Measurements from ENCODE around the gene ZNRF3.
"Not testable (repeated sequence)": the region's sequence is repeated elsewhere in the genome, so short reads cannot be mapped to it uniquely, and the experiment has no call there.

ZNRF3 gene

DNA sequence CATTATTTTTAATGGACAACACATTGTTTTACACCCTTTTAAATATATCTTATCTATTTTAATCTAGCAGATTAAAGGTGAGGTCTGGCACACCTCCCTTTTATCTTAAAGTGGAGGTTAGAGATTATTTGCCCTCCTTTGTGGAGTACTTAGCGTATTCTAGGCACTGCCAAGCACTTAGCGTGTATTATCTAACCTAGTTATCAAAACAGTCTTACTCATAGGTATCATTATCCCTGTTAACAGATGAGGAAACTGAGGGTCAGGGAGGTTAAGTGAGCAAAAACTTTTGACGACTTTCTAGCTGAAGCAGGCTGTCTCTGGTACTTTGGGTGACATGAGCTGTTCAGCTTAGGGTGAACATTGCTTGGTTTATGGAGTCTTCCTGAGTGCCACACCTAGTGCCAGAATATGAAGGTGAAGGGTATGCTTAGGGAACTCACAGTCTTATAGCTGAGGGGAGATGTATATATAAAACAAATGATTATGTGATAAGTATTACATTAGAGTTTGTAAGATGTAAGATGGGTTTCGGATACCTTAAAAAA is 55.0 kb downstream of the ZNRF3 start:
- CTCF ChIA-PET, result no interaction called here
- no peak for DNase-seq
- no peak overlapping the region for H3K27ac Mint-ChIP-seq
- H3K36me3 Mint-ChIP-seq, result no peaks in the 10 kb centered on the region
- H3K9me3 Mint-ChIP-seq, result no peaks in the 10 kb centered on the region
- H3K4me3 Mint-ChIP-seq, result no peak overlapping the region
- no peaks in the 10 kb centered on the region for H3K4me1 Mint-ChIP-seq
- H3K27me3 Mint-ChIP-seq, result peaks cover 85% of the 10 kb centered on the region

DNA sequence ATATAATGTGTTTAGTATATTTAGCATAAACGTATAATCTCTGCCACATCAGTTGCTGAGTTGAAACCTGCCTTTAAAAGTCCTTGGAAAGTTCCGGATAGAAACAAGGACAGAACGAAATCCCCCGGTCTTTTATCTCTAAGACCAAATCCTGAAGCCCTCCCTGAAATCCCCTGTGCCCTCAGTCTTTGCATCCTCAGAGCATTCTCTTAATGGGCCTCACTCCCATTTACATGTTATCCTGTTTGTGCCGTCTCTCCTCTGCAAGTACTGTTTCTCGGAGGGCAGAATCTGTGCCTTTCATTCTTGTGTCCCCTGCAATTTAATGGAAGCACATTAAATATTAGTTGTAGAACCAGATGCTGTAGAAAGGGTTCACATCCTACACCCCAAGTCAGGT is 56.0 kb downstream of the ZNRF3 start:
- H3K9me3 Mint-ChIP-seq, result no peaks in the 10 kb centered on the region
- H3K4me3 Mint-ChIP-seq, result no peak overlapping the region
- no peak for DNase-seq
- no peaks in the 10 kb centered on the region for H3K36me3 Mint-ChIP-seq
- H3K27me3 Mint-ChIP-seq, result peaks cover 86% of the 10 kb centered on the region
- no peak overlapping the region for H3K27ac Mint-ChIP-seq
- no peaks in the 10 kb centered on the region for H3K4me1 Mint-ChIP-seq
- CTCF ChIA-PET, result no interaction called here

DNA sequence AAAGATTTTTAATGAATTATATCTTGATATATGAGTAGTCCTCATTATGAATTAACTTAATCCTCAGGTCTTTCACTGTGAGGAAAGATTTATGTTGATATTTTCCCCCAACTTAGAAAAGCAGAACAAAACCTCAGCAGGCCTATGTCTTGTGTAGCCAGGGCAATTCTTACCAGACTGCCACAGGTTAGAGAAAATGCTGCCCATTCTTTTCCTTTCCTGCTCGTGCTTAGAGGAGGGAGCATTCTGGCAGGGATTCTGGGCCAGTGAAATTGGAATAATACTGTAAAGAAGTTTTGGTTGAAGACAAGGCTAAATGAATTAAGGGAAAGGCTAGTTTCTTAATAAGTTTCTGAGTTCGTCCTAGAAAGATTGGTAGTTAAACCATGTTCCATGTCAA is 56.6 kb downstream of the ZNRF3 start:
- CTCF ChIA-PET, result no interaction called here
- no peaks in the 10 kb centered on the region for H3K36me3 Mint-ChIP-seq
- peaks cover 90% of the 10 kb centered on the region for H3K27me3 Mint-ChIP-seq
- no peaks in the 10 kb centered on the region for H3K9me3 Mint-ChIP-seq
- H3K4me1 Mint-ChIP-seq, result no peaks in the 10 kb centered on the region
- no peak overlapping the region for H3K4me3 Mint-ChIP-seq
- no peak overlapping the region for H3K27ac Mint-ChIP-seq
- DNase-seq, result no peak

DNA sequence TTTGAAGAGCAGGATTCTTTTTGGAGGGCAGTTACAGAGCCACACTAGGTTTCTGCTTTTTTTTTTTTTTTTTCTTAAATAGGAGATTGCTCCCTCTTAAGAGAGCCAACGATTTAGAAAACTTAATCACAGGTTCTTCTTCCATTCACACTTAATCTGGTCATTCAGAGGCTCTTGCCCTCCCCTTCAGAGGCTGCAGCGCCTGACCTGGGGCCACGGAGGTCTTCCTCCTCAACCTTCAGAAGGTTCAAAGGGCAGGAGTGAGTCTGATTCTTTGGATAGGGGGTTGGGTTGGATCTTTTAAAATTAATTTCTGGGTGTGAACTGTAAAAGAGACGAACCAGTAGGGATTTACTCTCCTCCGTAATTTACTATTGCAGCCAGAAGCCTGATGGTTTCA is 57.1 kb downstream of the ZNRF3 start:
- Mint-ChIP-seq H3K4me3 (no peak overlapping the region), H3K36me3 (no peaks in the 10 kb centered on the region), H3K9me3 (no peaks in the 10 kb centered on the region), H3K4me1 (no peaks in the 10 kb centered on the region), H3K27me3 (peaks cover 90% of the 10 kb centered on the region), H3K27ac (no peak overlapping the region)
- DNase-seq, result no peak
- CTCF ChIA-PET, result no interaction called here

DNA sequence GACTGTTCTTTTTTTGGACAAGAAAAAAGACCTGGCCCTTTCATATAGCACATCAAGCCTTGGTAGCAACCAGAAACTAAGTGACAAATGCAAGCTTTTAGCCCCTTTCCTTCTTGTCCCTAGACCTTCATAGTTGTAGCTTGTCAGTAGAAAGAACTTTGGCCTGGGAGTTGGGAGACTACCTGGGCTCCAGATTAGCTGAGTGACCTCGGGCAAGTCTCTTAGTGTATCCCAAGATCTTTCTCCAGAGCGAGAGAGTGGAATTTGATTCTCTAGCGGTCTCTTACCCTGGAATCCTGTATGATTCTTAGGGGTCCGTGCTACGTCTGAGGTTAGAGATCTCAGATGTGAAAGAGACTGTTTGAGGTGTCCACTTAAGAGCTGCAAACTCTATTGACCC is 59.0 kb downstream of the ZNRF3 start:
- no peak for DNase-seq
- H3K27me3 Mint-ChIP-seq, result peaks cover 86% of the 10 kb centered on the region
- peaks cover 6% of the 10 kb centered on the region for H3K36me3 Mint-ChIP-seq
- CTCF ChIA-PET, result interaction anchor here (0.6 to 1.2 kb wide), 2 partner anchors 85 to 98 kb away, joined by 3 read pairs; no protein-coding TSS in a partner anchor
- H3K4me1 Mint-ChIP-seq, result no peaks in the 10 kb centered on the region
- no peak overlapping the region for H3K27ac Mint-ChIP-seq
- peaks cover 16% of the 10 kb centered on the region for H3K9me3 Mint-ChIP-seq
- H3K4me3 Mint-ChIP-seq, result no peak overlapping the region

DNA sequence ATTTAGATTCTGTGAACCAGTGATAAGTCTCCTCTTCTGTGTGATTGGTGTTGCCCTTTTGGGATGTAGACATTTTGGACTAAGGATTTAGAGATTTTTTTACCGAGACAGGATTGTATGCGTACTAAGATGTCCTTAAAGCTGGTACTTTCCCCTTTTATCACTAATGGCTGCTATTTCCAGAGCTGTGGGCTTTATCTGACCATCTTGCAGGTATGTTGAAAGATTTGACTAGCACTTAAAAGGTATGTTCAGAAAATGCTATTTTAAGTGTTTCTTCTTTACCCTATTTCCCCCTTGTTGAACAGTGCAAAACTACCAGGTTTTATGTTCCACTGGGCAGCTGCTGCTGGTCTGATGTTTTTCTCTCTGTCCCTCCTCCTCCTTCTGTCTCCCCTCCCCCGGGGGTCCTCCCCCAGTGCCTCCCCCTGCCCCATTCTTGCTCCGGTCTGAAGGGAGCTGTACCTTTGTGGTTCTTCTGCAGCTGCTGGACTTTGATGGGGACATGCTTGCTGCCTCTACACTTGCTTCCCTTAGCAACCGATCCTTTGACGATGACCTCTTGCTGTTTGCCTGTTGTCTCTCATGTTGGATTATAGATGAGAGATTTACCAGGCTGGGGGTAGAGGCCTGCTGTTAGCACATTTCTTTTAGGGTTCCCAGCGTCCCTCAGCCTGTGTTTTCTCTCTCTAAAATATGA is 59.6 kb downstream of the ZNRF3 start:
- peaks cover 18% of the 10 kb centered on the region for H3K9me3 Mint-ChIP-seq
- peaks cover 8% of the 10 kb centered on the region for H3K36me3 Mint-ChIP-seq
- no peaks in the 10 kb centered on the region for H3K4me1 Mint-ChIP-seq
- H3K27ac Mint-ChIP-seq, result no peak overlapping the region
- H3K4me3 Mint-ChIP-seq, result no peak overlapping the region
- no peak for DNase-seq
- CTCF ChIA-PET, result interaction anchor here (0.6 to 1.2 kb wide), 2 partner anchors 84 to 97 kb away, joined by 3 read pairs; no protein-coding TSS in a partner anchor
- peaks cover 84% of the 10 kb centered on the region for H3K27me3 Mint-ChIP-seq

DNA sequence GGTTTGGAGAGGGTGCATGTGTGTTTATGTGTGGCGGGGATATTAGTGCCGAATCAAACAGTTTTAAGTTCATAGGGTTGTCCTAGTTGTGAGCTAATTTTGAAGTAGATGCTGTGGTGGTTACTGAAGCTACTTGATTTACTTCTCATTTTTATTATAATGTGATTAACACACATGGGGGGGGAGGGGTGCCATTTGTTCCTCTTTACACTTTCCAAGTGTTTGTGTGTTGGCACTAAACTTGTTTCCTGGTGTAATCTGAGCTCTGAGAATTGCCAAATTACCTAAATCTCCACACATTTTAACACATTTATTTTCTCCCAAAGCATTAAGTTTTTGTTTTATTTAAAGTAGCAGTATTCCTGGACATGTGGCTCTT is 60.1 kb downstream of the ZNRF3 start:
- CTCF ChIA-PET, result no interaction called here
- Mint-ChIP-seq H3K9me3 (peaks cover 20% of the 10 kb centered on the region), H3K27me3 (peaks cover 86% of the 10 kb centered on the region), H3K4me3 (no peak overlapping the region), H3K4me1 (no peaks in the 10 kb centered on the region), H3K27ac (no peak overlapping the region), H3K36me3 (peaks cover 8% of the 10 kb centered on the region)
- no peak for DNase-seq

DNA sequence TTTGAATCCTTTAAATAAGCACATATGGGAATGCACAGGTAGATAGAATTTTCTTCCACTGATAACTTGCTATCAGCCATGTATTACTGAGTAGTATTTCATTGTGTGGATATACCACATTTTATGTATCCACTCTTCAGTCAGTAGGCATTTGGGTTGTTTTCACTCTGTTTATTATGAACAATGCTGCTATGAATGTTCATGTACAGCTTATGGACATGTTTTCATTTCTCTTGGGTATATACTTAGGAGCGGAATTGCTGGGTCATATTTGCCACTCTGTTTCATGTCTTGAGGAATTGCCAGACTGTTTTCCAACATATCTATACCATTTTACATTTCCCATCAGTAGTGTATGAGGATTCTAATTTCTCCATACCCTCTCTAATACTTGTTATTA is 63.8 kb downstream of the ZNRF3 start:
- no peak overlapping the region for H3K27ac Mint-ChIP-seq
- DNase-seq, result no peak
- peaks cover 82% of the 10 kb centered on the region for H3K27me3 Mint-ChIP-seq
- H3K4me3 Mint-ChIP-seq, result no peak overlapping the region
- no peaks in the 10 kb centered on the region for H3K4me1 Mint-ChIP-seq
- H3K9me3 Mint-ChIP-seq, result peaks cover 20% of the 10 kb centered on the region
- CTCF ChIA-PET, result no interaction called here
- H3K36me3 Mint-ChIP-seq, result peaks cover 8% of the 10 kb centered on the region

DNA sequence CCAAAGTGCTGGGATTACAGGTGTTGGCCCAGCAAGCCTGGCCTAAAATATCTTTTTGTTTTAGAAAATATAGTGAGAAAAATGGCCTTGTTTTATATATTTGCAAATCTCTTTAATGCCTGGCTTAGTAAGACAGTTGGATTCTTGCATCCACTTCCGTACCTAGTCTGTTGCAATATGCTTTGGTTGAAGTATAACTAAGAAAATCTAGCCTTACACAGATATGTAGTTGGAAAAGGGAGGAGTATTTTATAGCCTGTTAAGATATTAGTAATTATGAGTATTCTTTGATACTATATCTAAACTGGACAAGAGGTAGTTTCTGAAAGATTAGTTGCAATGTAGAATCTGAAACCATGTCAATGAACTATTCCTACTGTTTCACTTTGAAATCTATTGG is 65.1 kb downstream of the ZNRF3 start:
- Mint-ChIP-seq H3K36me3 (peaks cover 8% of the 10 kb centered on the region), H3K27ac (no peak overlapping the region), H3K4me1 (no peaks in the 10 kb centered on the region), H3K27me3 (peaks cover 82% of the 10 kb centered on the region), H3K9me3 (peaks cover 20% of the 10 kb centered on the region), H3K4me3 (no peak overlapping the region)
- CTCF ChIA-PET, result no interaction called here
- DNase-seq, result no peak

DNA sequence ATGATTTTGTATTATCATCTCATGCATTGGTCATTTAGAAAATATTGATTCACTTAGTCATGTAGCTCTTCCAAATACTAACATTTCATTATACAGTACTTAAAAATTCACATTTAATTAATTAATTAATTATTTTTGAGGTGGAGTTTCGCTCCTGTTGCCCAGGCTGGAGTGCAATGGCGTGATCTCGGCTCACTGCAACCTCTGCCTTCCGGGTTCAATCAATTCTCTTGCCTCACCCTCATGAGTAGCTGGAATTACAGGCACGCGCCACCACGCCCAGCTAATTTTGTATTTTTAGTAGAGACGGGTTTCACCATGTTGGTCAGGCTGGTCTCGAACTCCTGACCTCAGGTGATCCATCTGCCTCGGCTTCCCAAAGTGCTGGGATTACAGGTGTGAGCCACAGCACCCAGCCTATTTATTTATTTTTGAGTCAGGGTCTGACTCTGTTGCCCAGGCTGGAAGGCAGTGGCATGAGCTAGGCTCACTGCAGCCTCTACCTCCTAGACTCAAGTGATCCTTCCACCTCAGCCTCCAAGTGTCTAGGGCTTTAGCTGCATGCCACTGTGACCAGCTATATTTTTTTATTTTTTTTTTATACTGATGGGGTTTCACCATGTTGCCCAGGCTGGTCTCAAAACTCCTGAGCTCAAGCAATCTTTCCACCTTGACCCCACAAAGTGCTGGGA is 65.6 kb downstream of the ZNRF3 start:
- H3K4me3 Mint-ChIP-seq, DNase-seq, H3K4me1 Mint-ChIP-seq, CTCF ChIA-PET, H3K27ac Mint-ChIP-seq, H3K36me3 Mint-ChIP-seq: not testable (repeated sequence)
- peaks cover 83% of the 10 kb centered on the region for H3K27me3 Mint-ChIP-seq
- peaks cover 20% of the 10 kb centered on the region for H3K9me3 Mint-ChIP-seq

DNA sequence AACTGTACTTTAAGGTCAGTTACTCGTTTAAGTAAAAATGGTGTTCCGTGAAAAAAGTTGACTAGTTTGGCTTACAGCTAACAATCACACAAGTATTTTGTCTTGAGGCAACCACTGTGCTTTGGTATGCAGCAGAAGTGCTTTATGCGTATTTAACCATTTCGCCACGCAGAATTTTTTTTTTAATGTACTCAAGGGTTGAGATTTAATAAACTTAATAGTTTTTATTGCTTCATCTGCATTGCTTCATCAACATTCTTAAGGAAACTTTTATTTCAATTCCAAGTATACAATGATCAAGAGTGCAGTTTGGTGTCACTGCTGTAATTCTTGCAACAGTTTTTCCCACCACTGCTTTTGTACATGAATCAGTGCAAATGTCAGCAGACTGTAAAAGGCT is 66.4 kb downstream of the ZNRF3 start:
- H3K9me3 Mint-ChIP-seq, result peaks cover 20% of the 10 kb centered on the region
- no peak overlapping the region for H3K27ac Mint-ChIP-seq
- CTCF ChIA-PET, result no interaction called here
- no peak for DNase-seq
- no peaks in the 10 kb centered on the region for H3K4me1 Mint-ChIP-seq
- peaks cover 8% of the 10 kb centered on the region for H3K36me3 Mint-ChIP-seq
- H3K4me3 Mint-ChIP-seq, result no peak overlapping the region
- H3K27me3 Mint-ChIP-seq, result peaks cover 83% of the 10 kb centered on the region

DNA sequence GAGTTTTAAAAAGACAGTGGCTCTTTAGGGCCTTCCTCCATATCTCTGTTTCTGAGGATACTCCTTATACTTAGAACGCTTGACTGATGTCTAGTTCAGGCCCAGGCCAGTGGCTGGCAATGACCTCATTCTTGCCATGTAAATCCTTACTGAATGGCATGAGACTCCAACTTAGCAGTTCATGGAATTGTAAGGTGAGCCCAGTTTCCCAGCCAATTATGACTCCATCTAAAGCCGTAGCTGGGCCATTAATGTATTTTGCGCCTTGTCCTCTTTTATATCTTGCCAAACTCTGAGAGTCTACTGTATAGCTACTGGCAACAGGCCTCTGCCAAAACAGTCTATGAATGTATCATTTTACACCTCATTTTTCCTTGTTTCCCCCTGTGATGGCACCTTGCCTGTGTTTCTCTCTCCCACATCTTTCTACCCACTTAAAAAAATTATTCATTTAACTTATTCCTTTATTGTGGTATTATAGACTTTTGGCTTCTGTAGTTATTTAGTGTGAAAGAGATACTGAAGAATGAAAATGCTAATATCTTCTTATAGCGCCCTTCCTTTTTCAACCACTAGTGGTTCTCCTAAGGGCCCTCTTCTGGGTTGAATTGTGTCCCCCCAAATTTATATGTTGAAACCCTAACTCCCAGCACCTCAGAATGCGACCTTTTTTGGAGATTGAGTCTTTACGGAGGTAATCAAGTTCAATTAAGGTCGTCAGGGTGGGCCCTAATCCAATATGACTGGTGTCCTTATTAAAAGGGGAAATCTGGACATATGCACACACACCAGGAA is 67.4 kb downstream of the ZNRF3 start:
- Mint-ChIP-seq H3K9me3 (peaks cover 19% of the 10 kb centered on the region), H3K4me3 (no peak overlapping the region), H3K36me3 (peaks cover 8% of the 10 kb centered on the region), H3K4me1 (peaks cover 6% of the 10 kb centered on the region), H3K27ac (no peak overlapping the region), H3K27me3 (peaks cover 83% of the 10 kb centered on the region)
- CTCF ChIA-PET, result no interaction called here
- DNase-seq, result no peak

DNA sequence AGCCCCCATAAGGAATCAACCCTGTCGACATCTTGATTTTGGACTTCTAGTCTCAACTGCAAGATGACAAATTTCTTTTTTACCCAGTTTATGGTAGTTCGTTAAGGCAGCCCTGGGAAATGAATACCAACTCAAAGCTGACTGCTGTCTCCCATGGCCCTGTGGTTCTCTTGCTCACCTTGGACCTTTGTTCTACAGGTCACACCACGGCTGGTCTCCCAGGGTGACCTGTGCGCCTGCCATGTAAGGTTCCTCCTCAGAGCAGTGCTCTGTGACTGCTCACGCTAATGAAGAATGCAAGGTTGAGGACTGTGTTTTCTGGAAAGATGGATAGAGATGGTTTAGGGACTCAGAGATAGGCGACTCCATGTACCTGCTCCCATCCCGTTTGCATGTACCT is 68.2 kb downstream of the ZNRF3 start:
- Mint-ChIP-seq H3K4me3 (no peak overlapping the region), H3K4me1 (peaks cover 13% of the 10 kb centered on the region), H3K36me3 (peaks cover 6% of the 10 kb centered on the region), H3K9me3 (peaks cover 12% of the 10 kb centered on the region), H3K27ac (no peak overlapping the region), H3K27me3 (peaks cover 83% of the 10 kb centered on the region)
- DNase-seq, result no peak
- CTCF ChIA-PET, result no interaction called here

DNA sequence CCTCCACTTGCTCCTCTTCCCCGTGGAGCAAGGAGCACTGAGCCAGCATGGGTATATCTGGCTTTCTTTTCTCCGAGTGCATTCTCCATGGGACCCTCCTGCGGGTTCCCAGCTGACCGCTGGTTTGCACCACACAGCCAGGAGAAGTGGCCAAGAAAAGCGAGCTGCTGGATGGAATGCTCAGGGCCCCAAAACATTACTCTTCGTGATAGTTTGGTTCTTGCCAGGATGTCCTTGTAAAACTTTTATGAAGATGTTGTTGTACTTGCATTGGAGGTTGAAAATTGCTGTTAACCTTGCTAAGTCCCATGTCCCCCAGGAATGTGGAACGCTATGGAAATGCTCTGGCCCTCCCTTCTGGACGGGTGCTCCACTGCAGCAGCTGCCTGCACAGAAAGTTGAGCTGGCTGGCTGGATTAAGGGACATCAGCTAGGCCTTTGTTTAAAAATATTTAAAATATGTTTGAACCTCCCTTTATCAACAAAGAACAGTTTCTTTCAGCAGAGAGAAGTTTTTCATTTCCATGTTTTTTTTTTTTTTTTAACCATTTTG is 68.7 kb downstream of the ZNRF3 start:
- CTCF ChIA-PET, result no interaction called here

More for the DNA sequence above, 68.7 kb downstream of the ZNRF3 start:
- peaks cover 85% of the 10 kb centered on the region for H3K27me3 Mint-ChIP-seq
- H3K27ac Mint-ChIP-seq, result no peak overlapping the region
- DNase-seq, result no peak
- peaks cover 17% of the 10 kb centered on the region for H3K4me1 Mint-ChIP-seq
- H3K9me3 Mint-ChIP-seq, result peaks cover 6% of the 10 kb centered on the region
- peaks cover 2% of the 10 kb centered on the region for H3K36me3 Mint-ChIP-seq
- H3K4me3 Mint-ChIP-seq, result no peak overlapping the region

All from activated naive CD4-positive, alpha-beta T cell treated with anti-CD3 and anti-CD28 coated beads, Interleukin-2, amount 10 ng/mL, durations not matched to agents 7 days and 5 days (primary cell).